Fibroblast of mammary gland (primary cell): ENCODE measurements around the gene NXT1.

Source experiments
- DNase-seq: peaks from one replicate; pipeline ENCODE4 v3.0.0-alpha.2; 2010; ENCODE audit warnings: low read depth
- H3K4me3 ChIP-seq: 2 replicates; pipeline ENCODE4 v1.5.1; 2011; ENCODE audit warnings: low read depth, mild to moderate bottlenecking, low read length, moderate library complexity; ENCODE audit not compliant: control insufficient read depth
- TF ChIP-seq, protein P1 (sequence below): conservative IDR thresholded peaks from 2 replicates; pipeline ENCODE4 v1.5.1; 2011; ENCODE audit warnings: low read depth, low read length, inconsistent platforms; ENCODE audit not compliant: control insufficient read depth, insufficient read depth

The NXT1 gene

DNA sequence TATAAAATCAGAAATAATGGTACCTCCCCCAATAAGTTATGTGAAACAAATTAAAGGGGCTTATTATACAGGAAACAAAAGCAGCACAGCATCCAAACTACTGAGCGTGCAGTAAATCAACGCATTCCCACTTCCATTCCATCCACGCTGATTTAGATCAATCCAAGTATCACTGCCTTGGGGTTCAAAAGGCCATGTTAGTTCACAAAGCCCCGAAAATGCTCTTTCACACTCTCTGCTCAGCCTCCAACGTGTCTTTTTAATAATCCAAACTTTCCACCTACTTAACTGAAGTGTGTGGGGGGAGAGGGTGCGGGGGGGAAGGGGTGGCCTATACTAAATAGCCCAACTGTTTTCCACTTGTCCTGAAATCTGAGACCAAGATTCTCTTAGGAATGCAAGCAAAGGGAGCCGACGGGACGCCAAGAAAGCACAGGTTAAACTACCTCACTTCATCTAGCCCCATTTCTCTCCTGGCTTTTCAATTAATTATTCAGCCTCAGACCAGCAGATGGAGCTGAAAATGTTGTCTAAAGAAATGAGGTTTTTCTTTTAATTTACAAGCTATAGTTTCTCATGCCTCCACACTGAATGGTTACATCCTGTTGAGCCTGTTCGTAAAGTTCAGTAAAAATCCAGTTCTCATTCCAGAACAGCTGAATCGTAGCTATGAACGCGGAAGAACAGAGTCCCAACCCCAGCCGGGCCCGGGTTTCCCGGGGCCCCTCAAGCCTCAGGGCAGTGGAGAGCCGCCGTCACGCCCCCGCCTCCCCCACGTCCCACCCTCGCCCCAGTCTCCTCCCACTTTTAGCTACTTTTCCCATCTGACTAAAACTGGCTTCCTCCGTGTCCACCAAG, 1.0 kb upstream of the NXT1 start:
- TF ChIP-seq, protein P1, sequence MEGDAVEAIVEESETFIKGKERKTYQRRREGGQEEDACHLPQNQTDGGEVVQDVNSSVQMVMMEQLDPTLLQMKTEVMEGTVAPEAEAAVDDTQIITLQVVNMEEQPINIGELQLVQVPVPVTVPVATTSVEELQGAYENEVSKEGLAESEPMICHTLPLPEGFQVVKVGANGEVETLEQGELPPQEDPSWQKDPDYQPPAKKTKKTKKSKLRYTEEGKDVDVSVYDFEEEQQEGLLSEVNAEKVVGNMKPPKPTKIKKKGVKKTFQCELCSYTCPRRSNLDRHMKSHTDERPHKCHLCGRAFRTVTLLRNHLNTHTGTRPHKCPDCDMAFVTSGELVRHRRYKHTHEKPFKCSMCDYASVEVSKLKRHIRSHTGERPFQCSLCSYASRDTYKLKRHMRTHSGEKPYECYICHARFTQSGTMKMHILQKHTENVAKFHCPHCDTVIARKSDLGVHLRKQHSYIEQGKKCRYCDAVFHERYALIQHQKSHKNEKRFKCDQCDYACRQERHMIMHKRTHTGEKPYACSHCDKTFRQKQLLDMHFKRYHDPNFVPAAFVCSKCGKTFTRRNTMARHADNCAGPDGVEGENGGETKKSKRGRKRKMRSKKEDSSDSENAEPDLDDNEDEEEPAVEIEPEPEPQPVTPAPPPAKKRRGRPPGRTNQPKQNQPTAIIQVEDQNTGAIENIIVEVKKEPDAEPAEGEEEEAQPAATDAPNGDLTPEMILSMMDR = peak; percentile 47
- DNase-seq = peak; percentile 52
- peak overlapping the region; percentile 72 for H3K4me3 ChIP-seq

DNA sequence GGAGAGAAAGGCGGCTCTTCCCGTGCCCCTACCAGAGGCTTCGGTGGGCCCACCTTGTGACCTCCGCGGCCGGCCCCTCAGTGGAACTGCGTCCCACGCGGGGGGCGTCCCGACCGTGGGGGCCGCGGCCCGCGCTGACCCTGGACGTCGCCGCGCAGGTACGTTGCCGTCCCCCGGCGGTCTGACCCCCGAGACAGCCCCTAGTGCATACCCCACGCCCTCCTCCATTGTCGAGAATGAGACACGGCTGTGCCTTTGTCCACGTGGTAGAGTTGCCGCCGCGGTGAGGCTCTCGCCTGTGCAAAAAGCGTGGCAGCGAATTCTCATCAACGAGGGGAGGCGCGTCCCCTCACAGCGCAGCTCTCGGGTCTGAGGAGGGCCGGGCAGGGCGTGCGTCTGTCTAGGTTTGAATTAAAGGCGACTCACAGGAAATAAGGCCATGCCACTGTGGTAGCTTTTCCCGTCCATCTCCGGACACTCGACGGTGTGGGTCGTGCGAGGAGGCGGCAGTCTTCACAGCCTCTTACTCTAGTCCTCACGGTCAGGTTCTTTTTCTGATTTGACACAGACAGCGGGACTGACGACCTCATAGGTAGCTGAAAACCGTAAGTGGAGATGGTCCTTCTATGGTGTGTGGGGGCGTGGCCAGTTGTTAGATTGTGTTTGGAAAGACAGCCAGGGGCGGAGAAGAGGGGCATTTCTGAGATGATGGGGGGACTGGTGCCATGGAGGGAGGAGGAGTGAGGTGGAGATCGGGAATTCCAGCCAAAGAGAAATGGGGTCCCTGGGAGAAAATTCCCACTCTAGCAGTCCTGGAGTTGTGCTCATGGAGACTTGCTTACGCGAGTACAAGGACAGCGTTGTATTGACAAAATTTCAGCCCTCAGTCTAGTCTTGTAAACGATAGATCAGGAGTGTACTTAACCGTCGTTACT, 580 bp downstream of the NXT1 start:
- H3K4me3 ChIP-seq = peak overlapping the region; percentile 76
- peak; percentile 28 for DNase-seq
- TF ChIP-seq, protein P1 = no peak

DNA sequence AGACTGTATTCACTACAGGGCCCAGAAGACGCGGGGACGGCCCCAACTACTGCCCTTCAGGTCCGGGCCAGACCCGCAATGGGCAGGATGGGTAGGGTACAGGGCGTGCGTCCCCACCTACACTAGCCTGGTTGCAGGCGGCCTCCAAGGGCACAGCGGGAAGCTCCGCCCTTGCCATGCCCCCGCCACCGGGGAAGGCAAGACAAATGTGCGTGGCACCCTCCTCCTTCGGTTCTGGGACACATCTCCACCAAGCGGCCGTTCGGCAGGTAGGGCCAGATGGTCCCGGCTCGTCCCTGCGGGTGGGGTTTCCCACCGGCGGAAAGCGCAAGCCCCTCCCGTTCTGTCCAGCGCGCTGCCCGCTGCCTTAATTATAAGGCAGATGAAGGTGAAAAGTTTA, 5.6 kb downstream of the NXT1 start:
- H3K4me3 ChIP-seq = no peak overlapping the region

DNA sequence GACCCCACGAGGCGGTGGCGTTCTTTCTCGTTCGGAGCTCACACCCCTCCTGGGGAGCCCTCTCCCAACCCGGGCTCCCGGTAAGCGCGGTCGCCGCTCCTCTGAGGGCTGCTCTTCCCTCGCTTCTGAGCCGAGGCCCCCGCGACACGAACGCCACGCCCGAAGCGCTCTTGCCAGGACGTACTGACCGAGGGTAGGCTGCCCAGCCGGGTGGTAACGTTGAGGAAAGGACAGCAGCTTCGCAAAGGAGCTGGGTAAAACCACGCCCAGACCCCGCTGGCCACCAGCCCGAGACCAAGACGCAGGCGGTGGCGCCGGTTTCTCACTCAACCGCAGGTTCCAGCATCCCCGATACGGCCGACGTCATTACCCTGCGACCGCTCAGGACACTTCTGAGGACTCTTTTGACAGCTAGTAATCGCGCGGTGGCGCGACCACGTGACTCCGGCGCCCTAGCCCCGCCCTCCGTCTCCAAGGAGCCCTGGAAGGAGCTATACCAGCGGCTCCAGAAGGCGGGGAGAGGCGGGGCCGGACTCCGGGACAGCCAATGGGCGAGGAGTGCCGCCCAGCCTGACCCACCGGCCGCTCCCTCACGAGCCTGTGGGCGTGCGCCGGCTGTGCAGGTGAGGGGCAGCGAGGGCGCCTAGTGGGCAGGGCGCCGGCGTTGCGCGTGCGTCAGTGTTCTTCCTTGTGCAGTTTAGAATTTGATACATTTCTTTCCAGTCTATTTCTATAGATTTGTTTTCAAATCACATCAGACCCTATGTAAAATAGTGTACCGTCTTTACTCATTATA, 7.4 kb downstream of the NXT1 start:
- peak; percentile 100 for DNase-seq
- TF ChIP-seq, protein P1 = no peak
- peak overlapping the region; percentile 76 for H3K4me3 ChIP-seq

More for the DNA sequence above, 5.6 kb downstream of the NXT1 start:
- TF ChIP-seq, protein P1 = no peak
- DNase-seq = no peak

DNA sequence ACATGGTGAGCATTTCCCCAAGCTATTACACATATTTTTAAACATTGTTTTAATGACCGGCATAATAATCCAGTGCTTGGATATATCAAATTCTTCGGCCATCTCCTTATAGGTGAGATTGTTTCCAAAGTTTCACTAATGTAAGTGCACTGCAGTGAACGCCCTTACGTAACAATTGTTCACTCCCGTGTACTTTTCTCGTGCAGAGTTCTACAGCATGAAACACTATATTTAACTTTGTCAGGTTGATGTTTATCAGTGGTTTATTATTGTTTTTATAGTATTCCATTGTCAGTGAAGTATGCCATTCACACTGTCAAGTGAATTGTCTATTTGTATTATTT, 7.9 kb downstream of the NXT1 start:
- peak overlapping the region; percentile 45 for H3K4me3 ChIP-seq
- DNase-seq = no peak
- TF ChIP-seq, protein P1 = no peak
